ENCODE results near the gene BOD1.

DNA sequence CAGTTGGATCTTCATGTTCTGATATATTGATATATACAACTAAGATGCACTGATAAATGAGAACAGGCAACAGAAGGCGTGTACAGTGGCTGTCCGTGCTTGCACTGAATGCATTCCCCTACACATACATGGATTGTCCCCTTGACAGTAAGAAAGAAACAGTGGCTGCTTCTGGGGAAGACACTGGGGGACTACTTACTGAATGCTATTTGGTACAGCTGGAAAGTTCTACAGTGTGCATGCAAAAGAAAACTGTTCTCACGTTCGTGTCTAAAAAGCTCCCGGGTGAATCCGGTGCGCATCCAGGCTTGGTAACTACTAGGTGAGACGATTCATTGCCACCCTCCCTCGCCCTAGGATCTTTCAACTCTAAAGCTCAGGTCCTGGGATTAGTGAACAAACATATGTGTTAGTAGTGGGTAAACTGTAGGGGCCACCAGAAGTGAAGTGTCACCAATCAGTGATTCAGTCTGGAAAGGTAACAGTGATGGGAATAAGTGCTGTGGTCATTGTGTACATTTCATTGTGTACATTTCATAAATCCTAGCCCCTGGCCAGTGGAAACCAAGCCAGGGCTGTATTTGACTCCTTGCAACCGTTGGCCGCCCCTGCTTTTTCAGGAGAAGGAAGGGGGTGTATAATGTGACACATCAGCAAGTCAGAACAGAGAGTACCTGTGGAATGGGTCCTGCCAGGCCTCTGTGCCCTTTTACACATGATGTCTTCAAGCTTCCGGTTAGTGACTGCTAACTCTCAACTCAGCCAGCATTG, 46.3 kb upstream of the BOD1 start:
- TF ChIP-seq CTCF (IDR thresholded peaks at IDR 0.05; ENCODE audit: insufficient read depth, low read length) (no peak), POLR2AphosphoS5 (IDR thresholded peaks at IDR 0.05; ENCODE audit: low read depth) (no peak)

All from HL-60 (cell line).